Retinal pigment epithelial cell (primary cell): ENCODE data around the gene HMGCS2.

Experiments used
- DNase-seq: peaks from one replicate; pipeline ENCODE4 v3.0.0-alpha.2; 2010; ENCODE audit warnings: low read depth
- H3K4me3 ChIP-seq: 2 replicates; pipeline ENCODE4 v1.5.1; 2011; ENCODE audit warnings: mild to moderate bottlenecking, low read length, control low read depth, moderate library complexity
- CTCF ChIP-seq: conservative IDR thresholded peaks from 2 replicates; pipeline ENCODE4 v1.5.1; 2011; ENCODE audit warnings: low read depth, low read length, control low read depth, inconsistent platforms

Gene HMGCS2

GRCh38 chr1:119799003-119799402 lies 30.3 kb upstream of the HMGCS2 start:
- TF ChIP-seq CTCF = no peak
- no peak for DNase-seq
- H3K4me3 ChIP-seq = no peak overlapping the region

GRCh38 chr1:119797606-119798005 lies 28.9 kb upstream of the HMGCS2 start:
- no peak for TF ChIP-seq CTCF
- DNase-seq = no peak
- no peak overlapping the region for H3K4me3 ChIP-seq

GRCh38 chr1:119797162-119797561 lies 28.5 kb upstream of the HMGCS2 start:
- no peak for DNase-seq
- H3K4me3 ChIP-seq = no peak overlapping the region
- TF ChIP-seq CTCF = no peak

GRCh38 chr1:119795261-119796200 lies 26.8 kb upstream of the HMGCS2 start:
- H3K4me3 ChIP-seq = no peak overlapping the region
- TF ChIP-seq CTCF = no peak
- no peak for DNase-seq

GRCh38 chr1:119794876-119795240 lies 26.2 kb upstream of the HMGCS2 start:
- no peak for TF ChIP-seq CTCF
- no peak overlapping the region for H3K4me3 ChIP-seq
- no peak for DNase-seq

GRCh38 chr1:119794230-119794875 lies 25.6 kb upstream of the HMGCS2 start:
- DNase-seq = no peak
- H3K4me3 ChIP-seq = no peak overlapping the region
- no peak for TF ChIP-seq CTCF

GRCh38 chr1:119791377-119791776 lies 22.7 kb upstream of the HMGCS2 start:
- DNase-seq = no peak
- no peak for TF ChIP-seq CTCF
- no peak overlapping the region for H3K4me3 ChIP-seq
